ENCODE measurements around the gene DMD.

Gene DMD

GRCh38 chrX:33128048-33128805 lies 83.1 kb downstream of the DMD start:
- DNase-seq (ENCODE audit: extremely low spot score), result no peak
- CTCF ChIA-PET, result no interaction called here
- POLR2A ChIA-PET, result no interaction called here
- TF ChIP-seq CTCF (IDR thresholded peaks at IDR 0.05; ENCODE audit: control extremely low read depth, extremely low read depth, low read depth, missing control alignments), result no peak

GRCh38 chrX:33126469-33126868 lies 84.9 kb downstream of the DMD start:
- CTCF ChIA-PET, result no interaction called here
- POLR2A ChIA-PET, result no interaction called here
- no peak for DNase-seq (ENCODE audit: extremely low spot score)
- no peak for TF ChIP-seq CTCF (IDR thresholded peaks at IDR 0.05; ENCODE audit: control extremely low read depth, extremely low read depth, low read depth, missing control alignments)

- DNase-seq (ENCODE audit: extremely low spot score), result no peak
- POLR2A ChIA-PET, result no interaction called here
Observed at GRCh38 chrX:33109858-33110257, 101.5 kb downstream of the DMD start.

GRCh38 chrX:33106737-33107136 lies 104.6 kb downstream of the DMD start:
- POLR2A ChIA-PET, result no interaction called here
- TF ChIP-seq CTCF (IDR thresholded peaks at IDR 0.05; ENCODE audit: control extremely low read depth, extremely low read depth, low read depth, missing control alignments), result no peak
- no peak for DNase-seq (ENCODE audit: extremely low spot score)
- CTCF ChIA-PET, result no interaction called here

More at GRCh38 chrX:33109858-33110257, 101.5 kb downstream of the DMD start:
- CTCF ChIA-PET, result no interaction called here
- TF ChIP-seq CTCF (IDR thresholded peaks at IDR 0.05; ENCODE audit: control extremely low read depth, extremely low read depth, low read depth, missing control alignments), result no peak

- CTCF ChIA-PET, result no interaction called here
- no peak for TF ChIP-seq CTCF (IDR thresholded peaks at IDR 0.05; ENCODE audit: control extremely low read depth, extremely low read depth, low read depth, missing control alignments)
- DNase-seq (ENCODE audit: extremely low spot score), result no peak
- POLR2A ChIA-PET, result no interaction called here
Observed at GRCh38 chrX:33095079-33095478, 116.3 kb downstream of the DMD start.

- TF ChIP-seq CTCF (IDR thresholded peaks at IDR 0.05; ENCODE audit: control extremely low read depth, extremely low read depth, low read depth, missing control alignments), result no peak
- CTCF ChIA-PET, result no interaction called here
- POLR2A ChIA-PET, result no interaction called here
- no peak for DNase-seq (ENCODE audit: extremely low spot score)
Observed at GRCh38 chrX:33087411-33087810, 123.9 kb downstream of the DMD start.

Measured in GM10248 (cell line).